Fibroblast of gingiva (primary cell): ENCODE measurements around the gene SLC35B2.
"Not testable (repeated sequence)": the region's sequence is repeated elsewhere in the genome, so short reads cannot be mapped to it uniquely, and the experiment has no call there.

Experiments used
- DNase-seq: peaks from one replicate; pipeline ENCODE4 v3.0.0-alpha.2; 2011; ENCODE audit warnings: low read depth

Gene SLC35B2

DNA sequence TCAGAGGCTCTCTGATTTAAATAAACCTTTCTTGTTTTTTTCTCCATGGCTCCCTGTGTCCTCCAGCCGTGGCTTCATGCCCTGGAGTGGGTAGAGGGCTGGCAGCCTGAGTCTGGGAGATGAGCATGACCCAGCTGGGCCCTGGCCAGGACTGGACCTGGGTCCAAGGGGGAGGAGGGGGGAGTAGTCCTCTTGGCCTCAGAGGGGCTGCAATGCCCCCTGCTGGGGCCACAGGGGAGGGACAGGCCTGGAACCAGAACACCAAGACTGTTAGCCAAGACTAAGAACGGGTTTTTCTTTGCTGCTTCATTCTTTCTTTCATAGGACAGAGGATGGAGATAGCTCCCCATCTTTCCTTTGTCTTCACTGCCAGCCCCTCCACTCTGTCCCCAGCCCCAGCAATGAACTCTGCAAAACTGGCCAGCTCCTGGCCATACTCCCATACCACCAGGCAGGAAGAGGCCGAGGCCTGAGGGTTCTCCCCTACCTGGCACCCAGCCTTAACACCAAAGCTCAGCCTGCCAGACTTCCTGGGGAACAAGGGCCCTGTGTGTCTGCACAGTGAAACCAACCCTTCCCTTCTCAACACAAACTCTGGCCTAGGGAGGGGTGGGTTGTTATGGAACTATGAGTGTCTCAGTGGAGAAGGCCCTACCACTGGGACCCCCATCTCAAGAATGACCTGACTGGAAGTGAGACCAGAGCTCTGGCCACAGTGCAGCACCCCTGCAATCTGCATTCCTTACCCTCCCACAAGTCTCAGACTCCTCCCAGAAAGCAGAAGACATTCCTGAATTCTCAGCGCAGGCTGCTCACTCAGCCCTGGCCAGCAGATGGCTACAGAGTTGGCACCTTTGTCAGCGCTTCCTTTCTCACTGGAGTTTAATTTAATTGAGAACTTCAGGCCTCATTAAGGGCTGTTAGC lies 23.0 kb downstream of the SLC35B2 start:
- DNase-seq: peak; percentile 82

DNA sequence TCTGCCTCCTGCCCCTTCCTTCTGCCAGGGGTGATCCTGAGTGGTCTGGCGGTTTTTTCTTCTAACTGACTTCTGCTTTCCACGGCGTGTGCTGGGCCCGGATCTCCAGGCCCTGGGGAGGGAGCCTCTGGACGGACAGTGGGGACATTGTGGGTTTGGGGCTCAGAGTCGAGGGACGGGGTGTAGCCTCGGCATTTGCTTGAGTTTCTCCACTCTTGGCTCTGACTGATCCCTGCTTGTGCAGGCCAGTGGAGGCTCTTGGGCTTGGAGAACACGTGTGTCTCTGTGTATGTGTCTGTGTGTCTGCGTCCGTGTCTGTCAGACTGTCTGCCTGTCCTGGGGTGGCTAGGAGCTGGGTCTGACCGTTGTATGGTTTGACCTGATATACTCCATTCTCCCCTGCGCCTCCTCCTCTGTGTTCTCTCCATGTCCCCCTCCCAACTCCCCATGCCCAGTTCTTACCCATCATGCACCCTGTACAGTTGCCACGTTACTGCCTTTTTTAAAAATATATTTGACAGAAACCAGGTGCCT lies 23.7 kb downstream of the SLC35B2 start:
- no peak for DNase-seq

DNA sequence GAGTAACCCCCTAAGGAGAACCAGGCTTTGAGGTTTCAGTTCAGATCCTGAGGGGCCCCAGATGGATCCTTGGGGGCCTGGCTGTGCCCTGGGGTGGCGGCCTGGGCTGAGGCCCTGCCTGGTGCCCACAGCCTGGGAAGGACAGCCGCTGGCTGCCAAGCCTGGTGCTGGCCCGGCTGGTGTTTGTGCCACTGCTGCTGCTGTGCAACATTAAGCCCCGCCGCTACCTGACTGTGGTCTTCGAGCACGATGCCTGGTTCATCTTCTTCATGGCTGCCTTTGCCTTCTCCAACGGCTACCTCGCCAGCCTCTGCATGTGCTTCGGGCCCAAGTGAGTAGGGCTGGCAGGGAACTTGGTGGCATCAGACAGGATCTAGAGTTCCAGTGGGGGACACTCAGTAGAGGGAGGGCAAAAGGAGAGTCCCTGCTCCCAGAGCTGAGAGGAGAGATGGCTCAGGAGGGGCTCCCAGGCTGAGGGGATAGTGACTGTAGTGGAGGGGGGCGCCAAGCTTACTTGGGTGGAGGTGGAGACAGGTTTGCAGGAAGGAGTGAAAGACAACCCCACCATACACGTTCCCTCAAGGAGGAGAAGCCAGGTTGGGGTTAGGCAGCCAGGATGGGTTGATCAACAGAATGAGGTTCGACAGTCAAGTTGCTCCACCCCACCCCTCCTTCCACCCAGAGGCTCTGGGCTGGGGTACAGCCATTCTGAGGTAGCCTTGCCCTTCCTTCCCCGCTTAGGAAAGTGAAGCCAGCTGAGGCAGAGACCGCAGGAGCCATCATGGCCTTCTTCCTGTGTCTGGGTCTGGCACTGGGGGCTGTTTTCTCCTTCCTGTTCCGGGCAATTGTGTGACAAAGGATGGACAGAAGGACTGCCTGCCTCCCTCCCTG lies 24.4 kb downstream of the SLC35B2 start:
- DNase-seq: no peak

DNA sequence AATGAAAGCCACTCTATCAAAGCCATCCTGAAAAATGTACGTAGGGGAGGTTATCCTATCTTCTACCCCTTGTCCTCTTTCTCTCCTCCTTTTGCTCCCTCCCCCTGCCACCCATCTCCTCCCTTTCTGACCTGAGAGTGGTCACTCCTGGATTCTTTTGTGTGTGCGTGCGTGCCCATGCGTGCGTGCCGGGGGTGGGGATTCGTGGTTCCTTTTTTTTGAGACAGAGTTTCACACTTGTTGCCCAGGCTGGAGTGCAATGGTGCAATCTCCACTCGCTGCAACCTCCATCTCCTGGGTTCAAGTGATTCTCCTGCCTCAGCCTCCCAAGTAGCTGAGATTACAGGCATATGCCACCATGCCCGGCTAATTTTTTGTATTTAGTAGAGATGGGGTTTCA lies 25.9 kb downstream of the SLC35B2 start:
- DNase-seq: not testable (repeated sequence)

DNA sequence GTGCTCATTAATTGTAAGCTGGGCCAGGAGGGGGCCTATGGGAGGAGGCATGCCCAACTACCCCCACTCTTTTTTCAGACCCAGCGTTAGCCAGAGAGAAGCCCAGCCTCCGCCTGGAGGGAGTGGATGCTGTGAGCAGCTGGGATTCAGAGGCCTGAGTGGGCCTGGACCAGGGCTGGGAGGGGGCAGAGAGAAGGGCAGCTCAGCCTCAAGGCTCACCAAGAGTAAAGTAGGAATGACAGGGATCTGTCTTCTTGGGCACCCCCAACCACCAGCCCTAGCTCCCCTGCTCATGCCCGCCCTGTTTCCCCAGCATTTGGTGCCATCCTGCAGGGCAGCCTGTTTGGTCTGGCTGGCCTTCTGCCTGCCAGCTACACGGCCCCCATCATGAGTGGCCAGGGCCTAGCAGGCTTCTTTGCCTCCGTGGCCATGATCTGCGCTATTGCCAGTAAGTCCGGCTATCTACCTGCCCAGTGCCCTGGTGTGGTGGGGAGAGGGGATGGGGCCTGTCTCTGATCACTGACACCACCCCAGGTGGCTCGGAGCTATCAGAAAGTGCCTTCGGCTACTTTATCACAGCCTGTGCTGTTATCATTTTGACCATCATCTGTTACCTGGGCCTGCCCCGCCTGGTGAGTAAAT lies 27.2 kb downstream of the SLC35B2 start:
- no peak for DNase-seq

DNA sequence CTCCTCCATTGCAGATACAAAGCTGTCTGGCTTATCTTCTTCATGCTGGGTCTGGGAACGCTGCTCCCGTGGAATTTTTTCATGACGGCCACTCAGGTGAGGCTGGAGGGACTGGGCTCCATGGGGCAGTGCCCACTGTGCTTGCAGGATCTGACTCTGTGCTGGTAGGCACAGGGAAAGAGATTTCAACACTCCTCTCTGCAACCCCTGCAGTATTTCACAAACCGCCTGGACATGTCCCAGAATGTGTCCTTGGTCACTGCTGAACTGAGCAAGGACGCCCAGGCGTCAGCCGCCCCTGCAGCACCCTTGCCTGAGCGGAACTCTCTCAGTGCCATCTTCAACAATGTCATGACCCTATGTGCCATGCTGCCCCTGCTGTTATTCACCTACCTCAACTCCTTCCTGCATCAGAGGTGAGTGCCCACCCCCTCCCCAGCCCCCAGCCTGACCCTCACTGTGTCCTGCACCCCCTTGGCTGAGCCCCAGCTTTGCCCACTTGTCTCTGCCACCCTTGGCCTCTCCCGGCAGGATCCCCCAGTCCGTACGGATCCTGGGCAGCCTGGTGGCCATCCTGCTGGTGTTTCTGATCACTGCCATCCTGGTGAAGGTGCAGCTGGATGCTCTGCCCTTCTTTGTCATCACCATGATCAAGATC lies 27.8 kb downstream of the SLC35B2 start:
- peak; percentile 44 for DNase-seq

DNA sequence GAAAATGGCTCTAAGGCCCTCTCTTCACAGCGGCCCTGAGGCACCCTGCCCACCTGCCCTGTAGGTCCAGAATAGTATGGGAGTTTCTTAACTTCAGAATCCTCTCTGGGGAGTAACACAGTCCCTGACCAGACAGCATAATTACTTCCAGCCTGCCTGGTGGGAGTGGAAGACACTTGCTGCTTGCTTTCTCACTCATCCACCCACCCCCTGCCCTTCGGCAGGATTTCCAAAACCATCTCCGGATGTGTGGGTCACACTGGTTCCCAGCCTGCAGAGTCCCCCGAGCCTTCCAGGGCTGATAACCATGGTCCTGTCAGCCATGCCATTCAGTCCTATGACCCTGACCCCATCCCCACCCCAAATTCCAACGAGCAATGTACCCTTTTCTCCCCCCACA lies 28.5 kb downstream of the SLC35B2 start:
- peak; percentile 37 for DNase-seq

DNA sequence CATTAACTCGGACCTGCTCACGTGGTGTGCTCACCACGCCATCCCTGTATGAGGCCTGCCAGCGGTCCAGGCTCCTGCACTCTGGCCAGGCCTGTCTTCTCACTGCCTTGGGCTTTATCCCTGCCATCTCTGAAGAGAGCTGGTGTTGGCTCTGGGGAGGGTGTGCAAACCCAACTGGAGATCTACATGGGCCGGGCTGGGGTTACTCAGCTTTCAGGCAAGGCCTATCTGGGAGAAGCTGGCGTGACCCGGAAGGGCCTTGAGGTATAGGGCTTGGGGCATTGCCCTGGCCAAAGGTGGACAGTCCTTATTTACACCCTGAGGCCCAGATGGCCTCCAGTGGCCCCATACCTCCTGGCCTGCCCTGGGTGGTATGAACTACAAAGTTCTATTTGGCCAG lies 28.9 kb downstream of the SLC35B2 start:
- DNase-seq: no peak

DNA sequence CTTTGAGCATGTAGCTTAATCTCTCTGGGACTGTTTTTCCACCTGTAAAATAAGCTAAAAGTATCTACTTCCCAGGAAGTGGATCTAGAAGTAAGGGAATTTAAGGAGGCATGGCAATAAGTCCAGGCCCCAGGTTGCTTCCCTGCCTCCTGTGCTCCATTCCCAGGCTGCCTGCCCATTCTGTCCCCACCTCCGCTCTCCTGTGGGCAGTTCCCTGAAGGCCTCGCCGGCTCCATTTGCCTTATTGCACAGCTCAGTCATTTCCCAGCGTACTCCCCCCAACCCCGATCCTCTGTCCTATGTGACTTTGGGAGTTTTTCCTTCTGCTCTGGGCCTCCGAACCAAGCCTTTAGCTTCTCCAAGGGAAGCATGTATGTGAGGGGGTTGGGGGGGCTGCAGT lies 29.3 kb downstream of the SLC35B2 start:
- DNase-seq: no peak

DNA sequence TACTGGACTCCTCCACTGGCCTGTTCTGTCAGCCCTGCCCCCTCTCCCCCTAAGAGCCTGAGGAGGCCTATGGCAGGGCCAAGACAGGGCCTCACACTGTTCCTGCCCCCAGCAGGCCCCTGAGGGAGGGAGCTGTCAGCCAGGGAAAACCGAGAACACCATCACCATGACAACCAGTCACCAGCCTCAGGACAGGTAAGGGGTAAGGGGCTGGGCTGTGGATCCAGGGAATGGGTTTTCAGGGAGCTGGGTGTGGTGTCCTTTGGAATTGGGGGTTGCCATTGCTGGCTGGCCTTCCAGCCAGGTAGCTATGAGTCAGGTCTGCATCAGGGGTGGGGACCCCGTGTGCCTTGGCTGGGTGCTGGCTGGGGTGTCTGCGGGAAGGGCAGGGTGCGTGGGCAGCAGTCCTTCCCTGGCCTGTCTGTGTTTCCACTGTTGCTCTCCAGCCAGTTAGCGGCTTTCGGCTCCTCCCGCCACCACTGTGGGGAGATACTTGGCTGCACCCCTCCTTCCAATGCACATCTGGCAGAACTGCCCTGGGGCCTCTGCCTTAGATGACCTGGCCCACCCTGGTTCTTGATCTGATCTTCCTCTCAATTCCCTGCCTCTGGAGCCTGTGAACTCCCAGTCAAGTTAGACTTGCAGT lies 30.1 kb downstream of the SLC35B2 start:
- no peak for DNase-seq

DNA sequence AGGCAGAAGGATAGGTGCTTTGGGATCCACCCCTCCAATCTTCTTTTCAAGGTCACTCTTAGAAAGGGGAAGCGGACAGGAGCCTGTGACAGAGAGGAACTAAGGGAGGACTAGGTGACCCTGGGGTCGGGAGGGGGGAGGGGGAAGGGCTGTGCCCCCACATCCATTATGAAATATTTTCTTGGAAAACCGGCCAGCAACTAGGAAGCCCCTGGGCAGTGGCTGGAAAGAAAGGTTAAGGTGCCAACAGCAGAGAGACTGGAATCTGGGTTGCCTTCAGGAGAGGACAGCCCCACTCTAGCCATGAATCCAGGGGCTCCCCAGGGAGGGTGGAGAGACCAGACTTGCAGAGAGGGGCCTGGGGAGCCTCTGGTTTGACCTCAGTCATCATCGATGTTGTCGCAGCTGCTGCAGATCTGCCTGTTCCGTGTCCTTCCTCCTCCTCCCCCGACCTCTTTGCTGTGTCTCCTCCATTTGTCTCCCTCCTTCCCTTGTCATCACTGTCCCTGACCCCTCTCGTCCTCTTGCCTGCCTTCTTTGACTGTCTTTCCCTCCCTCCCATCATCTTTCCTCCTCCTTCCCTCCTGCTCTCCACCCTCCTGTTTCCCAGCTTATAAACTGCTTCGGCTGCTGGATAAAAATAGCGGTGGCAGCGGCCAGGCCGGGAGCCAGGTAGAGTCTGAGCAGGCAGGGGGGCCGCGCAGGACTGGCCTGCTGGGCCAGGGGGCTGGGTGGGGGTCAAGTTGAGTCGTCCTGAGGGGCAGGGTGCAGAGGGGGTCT lies 30.8 kb downstream of the SLC35B2 start:
- no peak for DNase-seq

DNA sequence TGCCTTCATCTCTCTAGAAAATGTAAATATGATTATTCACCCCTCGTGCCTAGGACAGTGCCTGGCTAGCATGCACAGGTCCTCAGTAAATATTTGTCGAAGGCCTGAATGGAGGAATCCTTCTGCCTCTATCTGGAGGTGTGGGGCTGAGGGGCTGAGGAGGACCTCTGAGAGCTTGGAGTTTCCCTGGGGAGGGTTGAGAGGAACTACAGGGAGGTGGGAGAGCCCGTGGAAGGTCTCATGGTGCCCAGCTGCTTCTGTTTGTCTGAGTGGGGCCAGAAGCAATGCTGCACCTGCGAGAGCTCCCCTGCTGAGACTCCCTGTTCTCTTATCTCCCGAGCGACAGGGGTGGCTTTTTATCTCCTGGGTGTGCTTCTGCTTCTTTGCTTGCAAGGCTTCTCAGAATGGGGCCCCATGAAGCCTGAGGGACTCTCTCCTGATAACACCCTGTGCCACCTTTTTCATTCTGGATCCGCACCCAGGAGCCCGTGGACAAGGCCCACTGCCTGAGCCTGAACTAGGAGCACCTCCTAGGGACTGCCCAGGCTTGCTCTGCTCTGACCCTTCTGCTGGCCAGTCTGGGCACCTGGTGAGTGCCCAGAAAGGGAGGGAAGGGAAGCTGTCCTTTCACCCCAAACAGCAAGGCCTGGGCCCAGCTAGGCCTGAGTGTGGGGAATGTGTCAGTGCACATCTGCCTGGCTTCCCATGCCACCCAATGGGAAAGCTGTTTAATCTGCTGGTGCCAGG lies 31.6 kb downstream of the SLC35B2 start:
- no peak for DNase-seq

DNA sequence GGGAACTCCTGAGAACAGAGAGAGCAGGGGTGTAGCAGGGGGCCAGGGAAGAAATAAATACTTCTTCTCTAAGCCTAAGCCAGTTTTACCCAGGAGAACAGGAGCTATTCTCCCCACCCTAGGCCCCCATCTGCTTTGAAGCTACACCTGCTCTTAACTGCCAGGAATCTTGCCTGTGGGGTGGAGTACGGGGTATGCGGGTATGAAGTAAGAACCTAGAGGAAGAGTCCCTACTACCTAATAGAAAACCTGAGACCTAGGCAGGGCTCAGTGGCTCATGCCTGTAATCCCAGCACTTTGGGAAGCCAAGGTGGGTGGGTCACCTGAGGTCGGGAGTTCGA lies 32.4 kb downstream of the SLC35B2 start:
- no peak for DNase-seq

DNA sequence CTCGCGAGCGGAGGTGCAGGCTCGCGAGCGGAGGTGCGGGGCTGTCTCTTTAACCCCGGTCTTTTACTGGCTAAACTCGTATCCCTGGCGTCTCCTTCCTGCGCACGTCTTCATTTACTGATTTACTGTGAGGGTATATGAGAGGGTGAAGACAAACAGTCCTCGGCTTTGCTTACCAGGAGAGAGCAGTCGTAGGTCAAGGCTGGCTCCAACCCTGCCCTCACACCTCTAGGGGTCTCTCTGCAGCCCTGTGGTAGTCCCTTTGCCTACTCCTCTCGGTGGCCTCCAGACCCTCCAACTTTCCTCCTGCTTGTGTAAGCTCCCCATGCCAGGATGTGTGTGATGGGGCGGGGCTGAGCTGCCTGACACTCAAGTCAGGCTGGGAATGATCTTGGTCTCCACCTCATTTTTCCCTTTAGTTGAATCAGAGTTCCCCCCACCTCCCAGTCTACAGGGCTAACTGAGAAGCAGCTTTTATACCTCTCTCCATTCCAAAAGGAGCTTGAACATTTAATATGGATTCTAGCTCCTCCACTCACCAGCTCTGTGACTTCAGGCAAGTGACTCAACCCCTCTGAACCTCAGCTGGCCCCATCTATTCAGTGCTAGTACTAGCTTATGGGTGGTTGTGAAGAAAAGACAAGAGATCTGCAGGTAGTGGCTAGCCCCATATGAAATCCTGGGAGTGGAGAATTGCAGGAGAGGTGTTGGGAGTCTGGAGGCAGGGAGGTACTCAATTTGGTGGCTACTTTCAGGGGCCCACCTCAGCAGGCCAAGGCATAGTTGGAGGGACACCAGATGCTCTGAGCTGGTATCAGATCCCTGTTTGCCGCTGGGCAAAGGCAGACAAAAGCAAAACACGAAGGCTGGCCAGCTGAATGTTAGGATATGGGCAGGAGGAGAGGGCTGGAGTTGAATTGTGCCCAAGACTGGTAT lies 33.0 kb downstream of the SLC35B2 start:
- no peak for DNase-seq

DNA sequence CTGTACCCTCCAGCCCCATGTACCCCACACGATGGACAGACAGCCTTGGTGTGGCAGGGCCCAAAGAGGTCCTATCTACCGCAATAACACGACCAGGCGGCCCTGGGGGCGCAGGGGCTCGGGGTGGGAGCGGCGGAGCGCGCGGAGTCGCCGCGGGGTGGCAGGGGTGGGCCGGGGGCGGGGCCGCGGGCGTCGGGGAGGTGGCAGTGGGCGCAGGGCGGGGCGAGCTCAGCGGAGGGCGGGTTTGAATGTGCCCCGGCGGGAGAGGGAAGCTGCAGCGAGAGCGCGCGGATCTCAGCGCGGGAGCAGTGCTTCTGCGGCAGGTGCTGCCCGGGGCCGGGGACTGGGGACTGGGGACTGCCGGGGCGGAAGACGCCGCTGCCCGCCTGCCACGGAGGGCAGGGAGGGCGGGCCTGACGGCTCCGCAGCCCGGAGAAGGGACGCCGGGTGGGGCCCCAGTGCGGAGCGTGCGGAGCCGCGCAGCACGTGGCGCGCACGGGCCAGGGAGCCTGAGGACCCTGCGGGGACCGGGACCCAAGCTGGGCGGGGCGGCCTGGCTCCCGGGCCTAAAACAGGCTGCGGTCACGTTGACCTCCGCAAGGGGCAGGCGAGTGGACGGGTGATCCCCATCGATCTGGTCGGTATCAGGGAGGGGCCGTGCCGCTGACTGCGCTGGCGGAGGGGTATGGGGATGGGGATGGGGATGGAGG lies 33.9 kb downstream of the SLC35B2 start, which contains the start of gene SLC29A1:
Gene SLC29A1 (plus strand): TSS at position 277 of the 710 bp plus-strand sequence. CDS start 3,719 bp downstream, outside the sequence.
- peak; percentile 29 for DNase-seq

DNA sequence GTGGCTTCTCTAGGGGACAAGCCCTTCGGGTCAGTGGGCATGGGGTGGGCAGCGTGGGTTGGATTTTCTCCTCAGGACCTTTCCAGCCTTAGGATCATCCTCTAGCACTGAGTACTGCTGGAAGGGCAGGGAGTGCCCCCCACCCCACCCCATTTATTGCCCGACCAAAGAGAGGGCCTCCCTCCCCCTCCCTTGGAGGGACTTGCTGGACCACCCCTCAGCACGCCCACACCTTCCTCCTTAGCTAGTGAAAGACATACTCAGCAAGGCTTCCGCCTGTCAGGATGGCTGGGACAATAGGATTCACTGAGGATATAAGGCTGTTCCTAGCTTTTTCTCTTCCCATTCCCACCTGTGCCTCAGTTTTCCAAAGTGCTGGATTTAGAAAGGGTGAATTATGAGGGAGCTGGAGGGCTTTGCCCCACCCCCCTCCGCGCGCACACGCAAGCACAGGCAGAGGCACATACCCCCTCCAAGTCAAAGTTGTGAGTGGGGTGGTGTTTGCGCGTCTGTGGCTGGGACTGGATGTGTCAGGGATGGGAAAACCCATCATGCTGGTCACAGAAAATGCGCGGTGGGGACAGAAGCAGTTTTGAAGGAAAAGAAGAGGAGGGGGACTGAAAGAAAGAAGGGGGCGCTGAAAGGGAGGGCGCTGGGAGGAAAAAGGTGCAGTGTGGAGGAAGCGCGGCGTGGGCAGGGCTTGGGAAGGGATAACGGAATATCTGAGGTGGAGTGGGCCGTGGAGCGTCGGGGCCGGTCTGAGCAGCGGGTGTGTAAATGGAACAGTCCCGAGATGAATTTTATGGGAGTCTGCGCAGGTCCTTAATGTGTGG lies 34.6 kb downstream of the SLC35B2 start:
- DNase-seq: no peak

DNA sequence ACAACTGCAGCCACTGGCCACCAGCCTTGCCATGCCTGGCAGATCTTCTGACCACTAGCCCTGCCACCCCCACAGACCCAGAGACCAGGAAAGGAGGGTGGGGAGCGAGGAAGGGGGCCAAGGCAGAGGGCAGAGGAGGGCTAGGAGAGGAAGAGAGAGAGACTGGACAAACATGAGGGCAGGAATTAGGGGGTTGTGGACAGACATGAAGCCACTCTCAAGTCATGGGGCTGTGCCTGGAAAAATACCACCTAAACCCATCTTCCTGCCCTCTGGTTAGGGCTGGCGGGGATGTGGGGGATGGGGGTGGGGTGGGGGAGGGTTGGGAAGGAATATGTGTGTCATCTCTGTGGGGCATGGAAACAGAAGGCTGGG lies 35.4 kb downstream of the SLC35B2 start:
- DNase-seq: no peak
